OCI-LY7 (cell line): ENCODE data around the gene ZFR. TPM values are rescaled to one million over a fixed set of nuclear protein-coding genes. Genes with fewer than 3 reads are reported as not detected.

Experiments
- BruUV-seq: library from RNA; stranded (reverse); fragments of 400-500 nt; replicated peaks from 2 replicates; lab custom pipeline; 2021; lab: Mats Ljungman, UMichigan
- CTCF ChIA-PET: fragments of 300-600 bp; sonication (Branson Sonifier 250); formaldehyde crosslinking; loops from one replicate; lab custom pipeline; 2022; ENCODE audit warnings: antibody characterized with exemption; ENCODE audit not compliant: unreplicated experiment; lab: Charles Lee
- POLR2A ChIA-PET: fragments of 300-600 bp; sonication (Branson Sonifier 250); formaldehyde crosslinking; loops from one replicate; lab custom pipeline; 2022; ENCODE audit warnings: antibody characterized with exemption; lab: Charles Lee
- DNase-seq: peaks from one replicate; pipeline ENCODE4 v3.0.0-alpha.2; 2015; ENCODE audit warnings: low spot score
- H2AFZ ChIP-seq: fragments of 200-600 bp; sonication (generic), shearing (Covaris generic); 2 replicates; pipeline ENCODE4 v1.6.1; 2014; ENCODE audit warnings: mild to moderate bottlenecking, antibody characterized with exemption, low read length, moderate library complexity
- H3K27ac ChIP-seq: fragments of 200-600 bp; sonication (generic); 2 replicates; pipeline ENCODE4 v1.5.1; 2014; ENCODE audit warnings: mixed run types, low read depth, mild to moderate bottlenecking, moderate library complexity, low read length, inconsistent platforms; ENCODE audit not compliant: poor library complexity, severe bottlenecking
- H3K36me3 ChIP-seq: fragments of 200-600 bp; sonication (generic); 2 replicates; pipeline ENCODE4 v1.6.1; 2014; ENCODE audit warnings: mild to moderate bottlenecking, antibody characterized with exemption, low read length, moderate library complexity, mixed read lengths; ENCODE audit not compliant: insufficient read depth
- H3K4me1 ChIP-seq: fragments of 200-600 bp; sonication (generic); 2 replicates; pipeline ENCODE4 v1.5.1; 2014; ENCODE audit warnings: mild to moderate bottlenecking, low read length; ENCODE audit not compliant: insufficient read depth, poor library complexity, severe bottlenecking
- H3K4me2 ChIP-seq: fragments of 200-600 bp; sonication (generic); 2 replicates; pipeline ENCODE4 v1.6.1; 2014; ENCODE audit warnings: mild to moderate bottlenecking, low read length
- H3K4me3 ChIP-seq: fragments of 200-600 bp; sonication (generic); 2 replicates; pipeline ENCODE4 v1.5.1; 2014; ENCODE audit warnings: mild to moderate bottlenecking, low read depth, low read length; ENCODE audit not compliant: poor library complexity, severe bottlenecking
- H3K79me2 ChIP-seq: fragments of 200-600 bp; sonication (generic); 2 replicates; pipeline ENCODE4 v1.6.1; 2016; ENCODE audit warnings: low read depth, mild to moderate bottlenecking, low read length, moderate library complexity, mixed read lengths; ENCODE audit not compliant: insufficient read depth
- H3K9me2 ChIP-seq: fragments of 200-600 bp; sonication (generic); 2 replicates; pipeline ENCODE4 v1.6.1; 2016; ENCODE audit warnings: mild to moderate bottlenecking, low read length, mixed read lengths; ENCODE audit not compliant: insufficient read depth
- H3K9me3 ChIP-seq: fragments of 200-600 bp; sonication (generic); 2 replicates; pipeline ENCODE4 v1.6.1; 2014; ENCODE audit warnings: mild to moderate bottlenecking, mixed run types, low read length, mixed read lengths
- H4K20me1 ChIP-seq: fragments of 200-600 bp; sonication (generic); 2 replicates; pipeline ENCODE4 v1.6.1; 2014; ENCODE audit warnings: mild to moderate bottlenecking, antibody characterized with exemption, low read length, moderate library complexity, mixed read lengths; ENCODE audit not compliant: insufficient read depth
- CTCF ChIP-seq: fragments of 200-600 bp; sonication (generic); conservative IDR thresholded peaks from 2 replicates; pipeline ENCODE4 v1.5.1; 2014; ENCODE audit warnings: mild to moderate bottlenecking, antibody characterized with exemption, low read length, moderate library complexity, mixed read lengths
- EZH2phosphoT487 ChIP-seq: fragments of 200-600 bp; sonication (generic); IDR thresholded peaks from 2 replicates; pipeline ENCODE4 v1.6.1; 2018; ENCODE audit warnings: low read depth, borderline replicate concordance, mild to moderate bottlenecking, mixed run types, antibody characterized with exemption, low read length, moderate library complexity, mixed read lengths
- intact Hi-C: fragments of 100-400 bp; cut with micrococcal nuclease; formaldehyde crosslinking; loops from one replicate; pipeline ENCODE4 v1.10.0; 2022; ENCODE audit not compliant: unreplicated experiment
- total RNA-seq, 2 experiments: library from RNA; depleted of rRNA in 1 of 2; stranded (reverse); fragments of >200 nt in 1 of 2; shearing (Covaris generic) in 1 of 2; gene quantifications; 2 replicates each; pipeline ENCODE4 v1.2.3, GENCODE V29; 2014 to 2022

ZFR gene
- total RNA-seq, 2 experiments from 2014 or later = 54.8 to 63.4 TPM

- Histone ChIP-seq H3K9me3 (no peaks in the 10 kb centered on the region), H3K79me2 (peaks cover 59% of the 10 kb centered on the region), H4K20me1 (peaks cover 27% of the 10 kb centered on the region; the same call in 1 of the 2 replicates), H2AFZ (no peak overlapping the region; the same call in 1 of the 2 replicates), H3K4me2 (peak overlapping the region; percentile 75), H3K27ac (peak overlapping the region; percentile 85), H3K36me3 (peaks cover 45% of the 10 kb centered on the region), H3K4me3 (peak overlapping the region; percentile 90), H3K4me1 (peaks cover 38% of the 10 kb centered on the region), H3K9me2 (no peaks in the 10 kb centered on the region)
- BruUV-seq = TSS peak; percentile 68
- DNase-seq = peak; percentile 90
- TF ChIP-seq EZH2phosphoT487 (no peak), CTCF (no peak)
- intact Hi-C loops = loop anchor here (2.0 to 10.0 kb wide), 5 partner anchors 35 to 317 kb away; partner anchors contain the start of gene SUB1
- ChIA-PET POLR2A (interaction anchor here (0.6 to 0.7 kb wide), 2 partner anchors 40 to 146 kb away, joined by 3 to 5 read pairs; no protein-coding TSS in a partner anchor), CTCF (no interaction called here)
These were observed 132.9 kb downstream of the ZFR start for GRCh38 chr5:32311404-32312196.

GRCh38 chr5:32309761-32310160, 134.8 kb downstream of the ZFR start:
- ChIA-PET CTCF (no interaction called here), POLR2A (interaction anchor here (0.9 kb wide), 1 partner anchor 39 kb away, joined by 3 read pairs; no protein-coding TSS in a partner anchor)
- intact Hi-C loops = loop anchor here (5.0 to 10.0 kb wide), 3 partner anchors 77 to 315 kb away; partner anchors contain the start of gene SUB1
- Histone ChIP-seq H3K4me2 (peak overlapping the region; percentile 75), H3K27ac (peak overlapping the region; percentile 85), H3K4me3 (peak overlapping the region; percentile 90), H3K4me1 (peaks cover 45% of the 10 kb centered on the region), H3K79me2 (peaks cover 77% of the 10 kb centered on the region), H4K20me1 (peaks cover 27% of the 10 kb centered on the region; the same call in 1 of the 2 replicates), H3K9me2 (no peaks in the 10 kb centered on the region), H3K9me3 (no peaks in the 10 kb centered on the region), H2AFZ (no peak overlapping the region), H3K36me3 (peaks cover 55% of the 10 kb centered on the region)
- BruUV-seq = no TSS peak
- no peak for DNase-seq
- TF ChIP-seq CTCF (no peak), EZH2phosphoT487 (no peak)
